GM21526 (cell line): ENCODE measurements around the gene MYD88.
A peak's percentile ranks its signal among the peaks of the same experiment; 100 is the strongest.
"Not testable (repeated sequence)": the region's sequence is repeated elsewhere in the genome, so short reads cannot be mapped to it uniquely, and the experiment has no call there.

Source experiments
- ATAC-seq: cut with Tn5 transposase; IDR thresholded peaks from one replicate; pipeline ENCODE4 v1.9.1; 2021; ENCODE audit warnings: moderate library complexity; ENCODE audit not compliant: unreplicated experiment, low FRiP score

The MYD88 gene

GRCh38 chr3:38160704-38161103, 22.2 kb downstream of the MYD88 start:
- ATAC-seq, result not testable (repeated sequence)

- ATAC-seq, result no peak
Measured at GRCh38 chr3:38163117-38163840, 24.8 kb downstream of the MYD88 start.

- ATAC-seq, result no peak
Measured at GRCh38 chr3:38163841-38164642, 25.6 kb downstream of the MYD88 start.

GRCh38 chr3:38164643-38164951, 26.1 kb downstream of the MYD88 start:
- ATAC-seq, result no peak

- ATAC-seq, result peak; percentile 92
Measured at GRCh38 chr3:38164952-38165721, 26.7 kb downstream of the MYD88 start, which contains the start of gene OXSR1. Gene OXSR1, plus strand, starts transcription at chr3:38165537. Its CDS starts 340 bp downstream, at chr3:38165877.

GRCh38 chr3:38165722-38166387, 27.4 kb downstream of the MYD88 start:
- no peak for ATAC-seq

GRCh38 chr3:38167591-38167990, 29.1 kb downstream of the MYD88 start:
- no peak for ATAC-seq

GRCh38 chr3:38168151-38169026, 29.9 kb downstream of the MYD88 start:
- ATAC-seq, result no peak

GRCh38 chr3:38169027-38169317, 30.5 kb downstream of the MYD88 start:
- no peak for ATAC-seq

- ATAC-seq, result no peak
Measured at GRCh38 chr3:38170722-38171121, 32.3 kb downstream of the MYD88 start.

GRCh38 chr3:38171622-38172021, 33.2 kb downstream of the MYD88 start:
- ATAC-seq, result no peak

GRCh38 chr3:38173834-38174418, 35.5 kb downstream of the MYD88 start:
- ATAC-seq, result no peak

- no peak for ATAC-seq
Measured at GRCh38 chr3:38177181-38177580, 38.7 kb downstream of the MYD88 start.

- no peak for ATAC-seq
Measured at GRCh38 chr3:38186781-38187180, 48.3 kb downstream of the MYD88 start.

- no peak for ATAC-seq
Measured at GRCh38 chr3:38190481-38190881, 52.0 kb downstream of the MYD88 start.
